ENCODE results near the gene NUDT3. TPM values are rescaled to one million over a fixed set of nuclear protein-coding genes. Genes with fewer than 3 reads are reported as not detected.

The NUDT3 gene
- polyA plus RNA-seq, 3 donors = 9.3 to 33.3 (median 10.9) TPM

- H3K4me3 Mint-ChIP-seq = no peak overlapping the region
- H3K27ac Mint-ChIP-seq = peak overlapping the region in 3 of 7 donors; percentile 1 to 50 (median 40)
These were observed 5.9 kb downstream of the NUDT3 start for GRCh38 chr6:34386316-34387137.

GRCh38 chr6:34385793-34386195 is 6.7 kb downstream of the NUDT3 start:
- H3K4me3 ChIP-seq (replicated peaks in 1 of 3; ENCODE audit: low read depth in 2 of 3, low read length in 3 of 3) = no peak overlapping the region
- H3K79me2 ChIP-seq (ENCODE audit: insufficient read depth, low read length) = peaks cover 100% of the 10 kb centered on the region
- Mint-ChIP-seq H3K9me3 (peaks cover 2 to 9% (median 6%) of the 10 kb centered on the region in 7 donors), H3K27ac (peak overlapping the region in 3 of 7 donors; percentile 28 to 60 (median 36)), H3K4me3 (no peak overlapping the region), H3K4me1 (peaks cover 39% of the 10 kb centered on the region), H3K27me3 (ENCODE audit: low read depth in 3 of 3) (peaks cover 0 to 2% (median 0%) of the 10 kb centered on the region in 3 donors), H3K36me3 (peaks cover 4 to 10% of the 10 kb centered on the region in 2 donors)
- no peaks in the 10 kb centered on the region for H3K27me3 ChIP-seq (ENCODE audit: control insufficient read depth in 2 of 2, insufficient read depth in 2 of 2, low read length in 2 of 2)
- H3K9me3 ChIP-seq (replicated peaks in 1 of 2; ENCODE audit: control insufficient read depth in 1 of 2, insufficient read depth in 1 of 2, low read length in 2 of 2) = peaks cover 0 to 8% of the 10 kb centered on the region in 2 donors
- H3K27ac ChIP-seq (ENCODE audit: low read depth in 1 of 2, low read length in 2 of 2) = peak overlapping the region in 1 of 2 donors; percentile 48
- H3K36me3 ChIP-seq (replicated peaks in 1 of 2; ENCODE audit: control insufficient read depth in 1 of 2, insufficient read depth in 2 of 2, low read length in 2 of 2) = peaks cover 0 to 6% of the 10 kb centered on the region in 2 donors
- intact Hi-C loops (cut with micrococcal nuclease) = no loop called here
- no peak for DNase-seq
- H3K9ac ChIP-seq (ENCODE audit: insufficient read depth, low read length, poor library complexity, severe bottlenecking) = no peak overlapping the region
- H3K4me2 ChIP-seq (replicated peaks; ENCODE audit: extremely low read depth, low read length, poor library complexity, severe bottlenecking) = no peak overlapping the region
- H2AFZ ChIP-seq (ENCODE audit: insufficient read depth, low read depth, low read length, poor library complexity, severe bottlenecking) = no peak overlapping the region
- TF ChIP-seq CTCF (IDR thresholded peaks at IDR 0.05) = no peak
- no CpG with 5 or more reads among the region's 3 CpGs for WGBS (ENCODE audit: insufficient coverage)
- peaks cover 10 to 20% of the 10 kb centered on the region in 2 donors for H3K4me1 ChIP-seq (ENCODE audit: control insufficient read depth in 1 of 2, insufficient read depth in 2 of 2, low read length in 2 of 2)
- peaks cover 96% of the 10 kb centered on the region for H4K20me1 ChIP-seq (ENCODE audit: insufficient read depth, low read length)

More at GRCh38 chr6:34386316-34387137, 5.9 kb downstream of the NUDT3 start:
- H3K4me1 Mint-ChIP-seq = peaks cover 36% of the 10 kb centered on the region
- peaks cover 0 to 6% of the 10 kb centered on the region in 2 donors for H3K36me3 ChIP-seq (replicated peaks in 1 of 2; ENCODE audit: control insufficient read depth in 1 of 2, insufficient read depth in 2 of 2, low read length in 2 of 2)
- H3K79me2 ChIP-seq (ENCODE audit: insufficient read depth, low read length) = peaks cover 100% of the 10 kb centered on the region
- peaks cover 95% of the 10 kb centered on the region for H4K20me1 ChIP-seq (ENCODE audit: insufficient read depth, low read length)
- H2AFZ ChIP-seq (ENCODE audit: insufficient read depth, low read depth, low read length, poor library complexity, severe bottlenecking) = no peak overlapping the region
- no peak for TF ChIP-seq CTCF (IDR thresholded peaks at IDR 0.05)
- H3K4me2 ChIP-seq (replicated peaks; ENCODE audit: extremely low read depth, low read length, poor library complexity, severe bottlenecking) = no peak overlapping the region
- peak; percentile 29 to 45 (median 29) for DNase-seq
- intact Hi-C loops (cut with micrococcal nuclease) = no loop called here
- no peak overlapping the region for H3K4me3 ChIP-seq (replicated peaks in 1 of 3; ENCODE audit: low read depth in 2 of 3, low read length in 3 of 3)
- H3K9me3 Mint-ChIP-seq = peaks cover 2 to 9% (median 6%) of the 10 kb centered on the region in 7 donors
- H3K27me3 Mint-ChIP-seq (ENCODE audit: low read depth in 3 of 3) = peaks cover 0 to 2% (median 0%) of the 10 kb centered on the region in 3 donors
- no peak overlapping the region for H3K9ac ChIP-seq (ENCODE audit: insufficient read depth, low read length, poor library complexity, severe bottlenecking)
- no peaks in the 10 kb centered on the region for H3K27me3 ChIP-seq (ENCODE audit: control insufficient read depth in 2 of 2, insufficient read depth in 2 of 2, low read length in 2 of 2)
- WGBS (ENCODE audit: insufficient coverage) = no CpG with 5 or more reads among the region's 4 CpGs
- H3K27ac ChIP-seq (ENCODE audit: low read depth in 1 of 2, low read length in 2 of 2) = peak overlapping the region in 1 of 2 donors; percentile 48
- peaks cover 0 to 8% of the 10 kb centered on the region in 2 donors for H3K9me3 ChIP-seq (replicated peaks in 1 of 2; ENCODE audit: control insufficient read depth in 1 of 2, insufficient read depth in 1 of 2, low read length in 2 of 2)
- peaks cover 4 to 10% of the 10 kb centered on the region in 2 donors for H3K36me3 Mint-ChIP-seq
- peaks cover 15 to 27% of the 10 kb centered on the region in 2 donors for H3K4me1 ChIP-seq (ENCODE audit: control insufficient read depth in 1 of 2, insufficient read depth in 2 of 2, low read length in 2 of 2)
